ENCODE results near the gene PTF1A. TPM values are rescaled to one million over a fixed set of nuclear protein-coding genes. Genes with fewer than 3 reads are reported as not detected.

Gene PTF1A
- total and polyA plus RNA-seq, 4 donors, result not detected

- DNase-seq (ENCODE audit: low spot score), result no peak
- Histone ChIP-seq H3K27me3 (ENCODE audit: control insufficient read depth in 4 of 4, insufficient read depth in 4 of 4, low read length in 3 of 4) (peaks cover 6 to 18% (median 10%) of the 10 kb centered on the region in 4 donors), H3K4me3 (ENCODE audit: low read depth in 1 of 3, low read length in 3 of 3) (no peak overlapping the region), H3K4me1 (ENCODE audit: control insufficient read depth in 4 of 4, insufficient read depth in 4 of 4, low read length in 3 of 4) (no peaks in the 10 kb centered on the region), H3K9ac (ENCODE audit: low read depth in 1 of 2, low read length in 2 of 2) (no peak overlapping the region), H3K27ac (ENCODE audit: low read depth in 1 of 2, low read length in 2 of 2) (no peak overlapping the region), H3K36me3 (ENCODE audit: control insufficient read depth in 4 of 4, insufficient read depth in 3 of 4, low read depth in 1 of 4, low read length in 3 of 4) (no peaks in the 10 kb centered on the region), H3K9me3 (ENCODE audit: control insufficient read depth in 4 of 4, low read length in 3 of 4) (no peaks in the 10 kb centered on the region)
- 5% methylated on average over 11 of the region's 11 CpGs for WGBS
- TF ChIP-seq CTCF (IDR thresholded peaks at IDR 0.05; ENCODE audit: low read depth, low read length, missing input control), result no peak
Observed at GRCh38 chr10:23200997-23201652, 9.0 kb downstream of the PTF1A start.

GRCh38 chr10:23201837-23202236, 9.7 kb downstream of the PTF1A start:
- H3K27me3 ChIP-seq (ENCODE audit: control insufficient read depth in 4 of 4, insufficient read depth in 4 of 4, low read length in 3 of 4), result peaks cover 6 to 18% (median 9%) of the 10 kb centered on the region in 4 donors
- no peaks in the 10 kb centered on the region for H3K9me3 ChIP-seq (ENCODE audit: control insufficient read depth in 4 of 4, low read length in 3 of 4)
- no peaks in the 10 kb centered on the region for H3K36me3 ChIP-seq (ENCODE audit: control insufficient read depth in 4 of 4, insufficient read depth in 3 of 4, low read depth in 1 of 4, low read length in 3 of 4)
- H3K27ac ChIP-seq (ENCODE audit: low read depth in 1 of 2, low read length in 2 of 2), result no peak overlapping the region
- 8% methylated on average over 4 of the region's 4 CpGs for WGBS
- TF ChIP-seq RAD21 (IDR thresholded peaks at IDR 0.05) (no peak), NR2F2 (IDR thresholded peaks at IDR 0.05) (no peak), HNF4G (IDR thresholded peaks at IDR 0.05) (no peak), MAX (IDR thresholded peaks at IDR 0.05) (no peak), REST (IDR thresholded peaks at IDR 0.05) (no peak)
- H3K9ac ChIP-seq (ENCODE audit: low read depth in 1 of 2, low read length in 2 of 2), result no peak overlapping the region
- DNase-seq (ENCODE audit: low spot score), result no peak
- no peaks in the 10 kb centered on the region for H3K4me1 ChIP-seq (ENCODE audit: control insufficient read depth in 4 of 4, insufficient read depth in 4 of 4, low read length in 3 of 4)
- no peak overlapping the region for H3K4me3 ChIP-seq (ENCODE audit: low read depth in 1 of 3, low read length in 3 of 3)

GRCh38 chr10:23202779-23203178, 10.7 kb downstream of the PTF1A start:
- WGBS, result 7% methylated on average over 3 of the region's 3 CpGs
- H3K4me3 ChIP-seq (ENCODE audit: low read depth in 1 of 3, low read length in 3 of 3), result no peak overlapping the region
- no peaks in the 10 kb centered on the region for H3K4me1 ChIP-seq (ENCODE audit: control insufficient read depth in 4 of 4, insufficient read depth in 4 of 4, low read length in 3 of 4)
- no peaks in the 10 kb centered on the region for H3K9me3 ChIP-seq (ENCODE audit: control insufficient read depth in 4 of 4, low read length in 3 of 4)
- DNase-seq (ENCODE audit: low spot score), result no peak
- TF ChIP-seq REST (IDR thresholded peaks at IDR 0.05) (no peak), YY1 (IDR thresholded peaks at IDR 0.05) (no peak), NR2F2 (IDR thresholded peaks at IDR 0.05) (no peak), RAD21 (IDR thresholded peaks at IDR 0.05) (no peak)
- peaks cover 2 to 15% (median 9%) of the 10 kb centered on the region in 4 donors for H3K27me3 ChIP-seq (ENCODE audit: control insufficient read depth in 4 of 4, insufficient read depth in 4 of 4, low read length in 3 of 4)
- H3K9ac ChIP-seq (ENCODE audit: low read depth in 1 of 2, low read length in 2 of 2), result no peak overlapping the region
- H3K36me3 ChIP-seq (ENCODE audit: control insufficient read depth in 4 of 4, insufficient read depth in 3 of 4, low read depth in 1 of 4, low read length in 3 of 4), result no peaks in the 10 kb centered on the region
- no peak overlapping the region for H3K27ac ChIP-seq (ENCODE audit: low read depth in 1 of 2, low read length in 2 of 2)
